ENCODE measurements around the gene ARL6.

Gene ARL6

GRCh38 chr3:97764407-97765238, at the start of gene ARL6:
Gene ARL6, plus strand, starts transcription at chr3:97764758. Its CDS starts 3,350 bp downstream, at chr3:97768108.
- peak within 1 kb of the TSS; percentile 87 for H3K4me3 ChIP-seq (ENCODE audit: low read depth, low read length)
- no peak for TF ChIP-seq CTCF (IDR thresholded peaks at IDR 0.05; ENCODE audit: insufficient read depth, low read depth, low read length, missing control alignments)
- DNase-seq (ENCODE audit: low read depth): peak; percentile 88

GRCh38 chr3:97719156-97719821, 45.3 kb upstream of the ARL6 start:
- peak; percentile 93 for TF ChIP-seq CTCF (IDR thresholded peaks at IDR 0.05; ENCODE audit: insufficient read depth, low read depth, low read length, missing control alignments)
- no peak overlapping the region for H3K4me3 ChIP-seq (ENCODE audit: low read depth, low read length)
- peak; percentile 74 for DNase-seq (ENCODE audit: low read depth)

- H3K4me3 ChIP-seq (ENCODE audit: low read depth, low read length): no peak overlapping the region
- no peak for TF ChIP-seq CTCF (IDR thresholded peaks at IDR 0.05; ENCODE audit: insufficient read depth, low read depth, low read length, missing control alignments)
- no peak for DNase-seq (ENCODE audit: low read depth)
These were observed 44.1 kb upstream of the ARL6 start for GRCh38 chr3:97720417-97720816.

DNA sequence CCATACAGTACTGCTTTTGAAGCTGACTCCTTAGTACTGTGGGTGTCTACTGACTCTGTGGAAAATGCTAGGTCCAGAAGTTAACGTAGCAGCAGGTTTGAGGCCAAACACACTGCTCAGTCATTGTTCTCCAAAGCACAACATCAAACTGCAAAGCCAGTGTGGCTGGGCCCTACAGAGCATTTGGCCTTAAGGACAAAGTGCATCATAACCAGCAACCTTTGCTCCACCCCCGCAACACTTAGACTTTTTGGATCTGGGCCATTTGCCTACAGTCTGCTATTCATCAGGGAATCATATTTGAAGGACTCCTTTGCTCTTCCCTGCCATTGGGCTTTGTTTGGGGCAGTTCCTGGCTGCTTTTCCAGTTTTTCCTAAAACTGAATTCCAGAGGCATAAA, 43.1 kb upstream of the ARL6 start:
- no peak for DNase-seq (ENCODE audit: low read depth)
- no peak for TF ChIP-seq CTCF (IDR thresholded peaks at IDR 0.05; ENCODE audit: insufficient read depth, low read depth, low read length, missing control alignments)
- no peak overlapping the region for H3K4me3 ChIP-seq (ENCODE audit: low read depth, low read length)

GRCh38 chr3:97736928-97737327, 27.6 kb upstream of the ARL6 start:
- TF ChIP-seq CTCF (IDR thresholded peaks at IDR 0.05; ENCODE audit: insufficient read depth, low read depth, low read length, missing control alignments): no peak
- H3K4me3 ChIP-seq (ENCODE audit: low read depth, low read length): no peak overlapping the region
- DNase-seq (ENCODE audit: low read depth): no peak

GRCh38 chr3:97738761-97739160, 25.8 kb upstream of the ARL6 start:
- TF ChIP-seq CTCF (IDR thresholded peaks at IDR 0.05; ENCODE audit: insufficient read depth, low read depth, low read length, missing control alignments): no peak
- DNase-seq (ENCODE audit: low read depth): no peak
- no peak overlapping the region for H3K4me3 ChIP-seq (ENCODE audit: low read depth, low read length)
